Left ventricle myocardium superior (tissue), 1 donor: ENCODE data around the gene C19orf81. TPM values are rescaled to one million over a fixed set of nuclear protein-coding genes. Genes with fewer than 3 reads are reported as not detected.
A peak's percentile ranks its signal among the peaks of the same experiment; 100 is the strongest.

Experiments used
- ATAC-seq: fragments of 200-7000 bp; cut with Tn5 transposase; one replicate; pipeline ENCODE4 v1.9.1; 2020; ENCODE audit warnings: mild to moderate bottlenecking, moderate library complexity
- DNase-seq: peaks from one replicate; pipeline ENCODE4 v3.0.0-alpha.2; 2020
- intact Hi-C: fragments of 100-400 bp; cut with micrococcal nuclease; formaldehyde crosslinking; loops from one replicate; pipeline ENCODE4 v1.11.0; 2022
- total RNA-seq: library from RNA; stranded (reverse); fragmentation: NEBNext Ultra II Directional; extraction: Animal tissue kit (Norgen Biotek cat#: 25700); gene quantifications from one replicate; pipeline ENCODE4 v1.2.1, GENCODE V29; 2021
- donor health status: DM: no; HTN: yes; CAD: no; lungs with severe emphysema.

C19orf81 gene
- total RNA-seq, 1 donor from 2014 or later = 2.7 TPM

GRCh38 chr19:50669302-50670101 is 20.3 kb downstream of the C19orf81 start:
- no peak for ATAC-seq
- intact Hi-C loops = no loop called here
- DNase-seq = peak; percentile 41

GRCh38 chr19:50670102-50670380 is 20.8 kb downstream of the C19orf81 start:
- ATAC-seq = no peak
- DNase-seq = no peak
- intact Hi-C loops = no loop called here

GRCh38 chr19:50673118-50673517 is 23.9 kb downstream of the C19orf81 start:
- DNase-seq (no peak), ATAC-seq (no peak)
- intact Hi-C loops = no loop called here

- no peak for ATAC-seq
- intact Hi-C loops = no loop called here
- DNase-seq = no peak
Measured at GRCh38 chr19:50676625-50677197, 27.5 kb downstream of the C19orf81 start.

GRCh38 chr19:50677636-50678035 is 28.4 kb downstream of the C19orf81 start:
- no peak for ATAC-seq
- intact Hi-C loops = no loop called here

GRCh38 chr19:50678323-50678722 is 29.1 kb downstream of the C19orf81 start:
- DNase-seq (no peak), ATAC-seq (no peak)
- intact Hi-C loops = no loop called here

More at GRCh38 chr19:50677636-50678035, 28.4 kb downstream of the C19orf81 start:
- DNase-seq = no peak

GRCh38 chr19:50679177-50680125 is 30.2 kb downstream of the C19orf81 start:
- peak; percentile 86 for DNase-seq
- intact Hi-C loops = no loop called here
- ATAC-seq = peak; percentile 93

- ATAC-seq = no peak
- intact Hi-C loops = no loop called here
Measured at GRCh38 chr19:50686310-50687032, 37.2 kb downstream of the C19orf81 start.

GRCh38 chr19:50688766-50689165 is 39.5 kb downstream of the C19orf81 start:
- ATAC-seq (no peak), DNase-seq (no peak)
- intact Hi-C loops = no loop called here

More at GRCh38 chr19:50686310-50687032, 37.2 kb downstream of the C19orf81 start:
- DNase-seq = no peak

- ATAC-seq (no peak), DNase-seq (no peak)
- intact Hi-C loops = no loop called here
Measured at GRCh38 chr19:50690439-50690838, 41.2 kb downstream of the C19orf81 start.

GRCh38 chr19:50693064-50693975 is 44.1 kb downstream of the C19orf81 start:
- intact Hi-C loops = no loop called here
- ATAC-seq = no peak
- no peak for DNase-seq

- ATAC-seq = no peak
- DNase-seq = no peak
- intact Hi-C loops = no loop called here
Measured at GRCh38 chr19:50694815-50695145, 45.5 kb downstream of the C19orf81 start.

- ATAC-seq = peak; percentile 56
- intact Hi-C loops = no loop called here
- peak; percentile 41 for DNase-seq
Measured at GRCh38 chr19:50695251-50696093, 46.2 kb downstream of the C19orf81 start.

- no peak for ATAC-seq
- intact Hi-C loops = no loop called here
Measured at GRCh38 chr19:50696094-50696483, 46.8 kb downstream of the C19orf81 start.

GRCh38 chr19:50697414-50698124 is 48.3 kb downstream of the C19orf81 start:
- intact Hi-C loops = no loop called here
- no peak for ATAC-seq

More at GRCh38 chr19:50696094-50696483, 46.8 kb downstream of the C19orf81 start:
- DNase-seq = no peak

GRCh38 chr19:50701367-50701985 is 52.2 kb downstream of the C19orf81 start:
- intact Hi-C loops = no loop called here
- no peak for DNase-seq

More at GRCh38 chr19:50697414-50698124, 48.3 kb downstream of the C19orf81 start:
- no peak for DNase-seq

More at GRCh38 chr19:50701367-50701985, 52.2 kb downstream of the C19orf81 start:
- ATAC-seq = no peak
